Measurements from ENCODE around the gene LRR1. TPM values are rescaled to one million over a fixed set of nuclear protein-coding genes. Genes with fewer than 3 reads are reported as not detected.
"Not testable (repeated sequence)": the region's sequence is repeated elsewhere in the genome, so short reads cannot be mapped to it uniquely, and the experiment has no call there.

The LRR1 gene
- polyA plus RNA-seq, 3 donors = 2.6 to 8.5 (median 4.0) TPM

- 2 to 4% (median 3%) methylated on average over 60 to 65 of the region's 65 CpGs for WGBS, 3 donors
- H3K27ac ChIP-seq (ENCODE audit: low read depth, low read length) = peak overlapping the region; percentile 69
These were observed 22.6 kb downstream of the LRR1 start for GRCh38 chr14:49621114-49621881.

GRCh38 chr14:49622022-49622607, 23.4 kb downstream of the LRR1 start:
- no peak overlapping the region for H3K27ac ChIP-seq (ENCODE audit: low read depth, low read length)
- 19 to 66% (median 56%) methylated on average over 3 of the region's 3 CpGs for WGBS, 3 donors

GRCh38 chr14:49623387-49623786, 24.6 kb downstream of the LRR1 start:
- H3K27ac ChIP-seq (ENCODE audit: low read depth, low read length) = no peak overlapping the region
- 37 to 52% (median 40%) methylated on average over 3 of the region's 3 CpGs for WGBS, 3 donors

GRCh38 chr14:49623941-49624839, 25.4 kb downstream of the LRR1 start:
- WGBS, 3 donors = 54 to 77% (median 77%) methylated on average over 6 of the region's 6 CpGs
- no peak overlapping the region for H3K27ac ChIP-seq (ENCODE audit: low read depth, low read length)

- 0 to 1% (median 1%) methylated on average over 91 to 101 of the region's 101 CpGs for WGBS, 3 donors
- H3K27ac ChIP-seq (ENCODE audit: low read depth, low read length) = peak overlapping the region; percentile 65
These were observed 35.2 kb downstream of the LRR1 start for GRCh38 chr14:49633640-49634546.

GRCh38 chr14:49634547-49635334, 36.0 kb downstream of the LRR1 start, which contains the start of gene DNAAF2:
TSS of gene DNAAF2 (minus strand) at chr14:49635244. CDS start at chr14:49635149, 95 bp downstream.
- peak within 1 kb of the TSS; percentile 65 for H3K27ac ChIP-seq (ENCODE audit: low read depth, low read length)
- WGBS, 3 donors = 0 to 1% (median 1%) methylated on average over 71 to 80 of the region's 80 CpGs

GRCh38 chr14:49636866-49637265, 38.1 kb downstream of the LRR1 start:
- no peak overlapping the region for H3K27ac ChIP-seq (ENCODE audit: low read depth, low read length)
- 63 to 68% (median 67%) methylated on average over 1 of the region's 1 CpG for WGBS, 3 donors

- no peak overlapping the region for H3K27ac ChIP-seq (ENCODE audit: low read depth, low read length)
- WGBS, 3 donors = 79 to 91% (median 87%) methylated on average over 3 of the region's 3 CpGs
These were observed 38.9 kb downstream of the LRR1 start for GRCh38 chr14:49637534-49638078.

- 71 to 89% (median 85%) methylated on average over 7 of the region's 7 CpGs for WGBS, 3 donors
- no peak overlapping the region for H3K27ac ChIP-seq (ENCODE audit: low read depth, low read length)
These were observed 42.0 kb downstream of the LRR1 start for GRCh38 chr14:49640540-49641417.

GRCh38 chr14:49641697-49642129, 43.0 kb downstream of the LRR1 start:
- 38 to 69% (median 62%) methylated on average over 8 of the region's 8 CpGs for WGBS, 3 donors
- no peak overlapping the region for H3K27ac ChIP-seq (ENCODE audit: low read depth, low read length)

GRCh38 chr14:49642163-49642562, 43.4 kb downstream of the LRR1 start:
- H3K27ac ChIP-seq (ENCODE audit: low read depth, low read length) = no peak overlapping the region

GRCh38 chr14:49653508-49653907, 54.8 kb downstream of the LRR1 start:
- H3K27ac ChIP-seq (ENCODE audit: low read depth, low read length) = no peak overlapping the region
- WGBS, 3 donors = 95 to 97% (median 97%) methylated on average over 6 of the region's 6 CpGs

- H3K27ac ChIP-seq (ENCODE audit: low read depth, low read length) = no peak overlapping the region
- WGBS, 3 donors = 94 to 98% (median 97%) methylated on average over 3 of the region's 3 CpGs
These were observed 55.8 kb downstream of the LRR1 start for GRCh38 chr14:49654511-49654910.

- WGBS, 3 donors = 92 to 94% (median 93%) methylated on average over 6 of the region's 6 CpGs
- not testable (repeated sequence) for H3K27ac ChIP-seq (ENCODE audit: low read depth, low read length)
These were observed 58.8 kb downstream of the LRR1 start for GRCh38 chr14:49657500-49657899.

GRCh38 chr14:49659526-49660455, 61.1 kb downstream of the LRR1 start:
- 54 to 88% (median 82%) methylated on average over 2 of the region's 2 CpGs for WGBS, 3 donors
- no peak overlapping the region for H3K27ac ChIP-seq (ENCODE audit: low read depth, low read length)
